HTERT RPE-1 (cell line): ENCODE measurements around the gene LYPD4.
"Not testable (repeated sequence)": the region's sequence is repeated elsewhere in the genome, so short reads cannot be mapped to it uniquely, and the experiment has no call there.

ENCODE experiments used
- in situ Hi-C: fragments of 300-500 bp; cut with MboI; formaldehyde crosslinking; loops from 4 replicates; pipeline ENCODE4 v1.14.3; 2020; ENCODE audit warnings: low sequenced_read_pairs

The LYPD4 gene

GRCh38 chr19:41802770-41803169, 41.7 kb downstream of the LYPD4 start:
- in situ Hi-C loops: no loop called here

- in situ Hi-C loops: no loop called here
Measured at GRCh38 chr19:41801792-41802211, 42.7 kb downstream of the LYPD4 start.

DNA sequence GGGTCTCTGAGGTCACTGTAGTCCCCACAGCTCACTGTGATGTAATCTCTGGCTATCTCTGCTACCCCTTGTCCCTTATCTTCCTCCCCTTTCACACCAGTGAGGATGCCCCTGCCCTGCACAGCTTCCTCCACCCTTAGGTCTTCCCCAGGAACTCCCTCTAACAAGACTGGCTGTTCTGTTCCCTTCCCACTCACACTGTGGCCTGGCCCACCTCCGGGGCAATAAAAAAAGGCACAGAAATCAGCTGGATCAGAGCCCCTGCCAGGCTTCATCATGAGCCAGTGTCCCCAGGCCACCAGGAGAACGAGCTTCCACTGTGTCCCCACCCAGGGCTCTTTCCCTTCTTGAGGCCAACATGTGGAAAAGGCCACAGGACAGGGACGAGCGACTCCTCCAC, 43.5 kb downstream of the LYPD4 start:
- in situ Hi-C loops: no loop called here

- in situ Hi-C loops: no loop called here
Measured at GRCh38 chr19:41799444-41800000, 45.0 kb downstream of the LYPD4 start.

DNA sequence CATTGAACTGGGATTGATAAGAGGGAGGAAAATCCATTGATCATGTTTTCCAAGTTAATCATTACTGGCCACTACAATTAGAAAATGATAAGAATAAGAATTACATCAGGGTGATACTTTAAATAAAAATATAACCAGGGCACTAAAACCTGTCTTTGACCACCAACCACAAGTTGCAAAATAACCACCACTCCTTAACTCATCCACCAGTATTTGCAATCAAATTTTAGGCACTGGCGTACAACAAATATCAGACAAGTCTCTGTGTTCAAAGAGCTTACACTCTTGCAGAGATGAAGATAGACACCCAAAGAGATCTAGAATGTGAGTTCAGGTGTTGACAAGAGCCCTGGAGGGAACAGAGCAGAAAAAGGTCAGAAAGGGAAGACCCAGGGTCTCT, 47.6 kb downstream of the LYPD4 start:
- in situ Hi-C loops: no loop called here

- in situ Hi-C loops: no loop called here
Measured at GRCh38 chr19:41796362-41796761, 48.1 kb downstream of the LYPD4 start, which contains the start of gene CEACAM3. Gene CEACAM3 (plus strand): TSS chr19:41796587. CDS start chr19:41796678, 91 bp downstream.

GRCh38 chr19:41795031-41795461, 49.4 kb downstream of the LYPD4 start:
- in situ Hi-C loops: no loop called here

- in situ Hi-C loops: no loop called here
Measured at GRCh38 chr19:41793414-41793727, 51.1 kb downstream of the LYPD4 start.

DNA sequence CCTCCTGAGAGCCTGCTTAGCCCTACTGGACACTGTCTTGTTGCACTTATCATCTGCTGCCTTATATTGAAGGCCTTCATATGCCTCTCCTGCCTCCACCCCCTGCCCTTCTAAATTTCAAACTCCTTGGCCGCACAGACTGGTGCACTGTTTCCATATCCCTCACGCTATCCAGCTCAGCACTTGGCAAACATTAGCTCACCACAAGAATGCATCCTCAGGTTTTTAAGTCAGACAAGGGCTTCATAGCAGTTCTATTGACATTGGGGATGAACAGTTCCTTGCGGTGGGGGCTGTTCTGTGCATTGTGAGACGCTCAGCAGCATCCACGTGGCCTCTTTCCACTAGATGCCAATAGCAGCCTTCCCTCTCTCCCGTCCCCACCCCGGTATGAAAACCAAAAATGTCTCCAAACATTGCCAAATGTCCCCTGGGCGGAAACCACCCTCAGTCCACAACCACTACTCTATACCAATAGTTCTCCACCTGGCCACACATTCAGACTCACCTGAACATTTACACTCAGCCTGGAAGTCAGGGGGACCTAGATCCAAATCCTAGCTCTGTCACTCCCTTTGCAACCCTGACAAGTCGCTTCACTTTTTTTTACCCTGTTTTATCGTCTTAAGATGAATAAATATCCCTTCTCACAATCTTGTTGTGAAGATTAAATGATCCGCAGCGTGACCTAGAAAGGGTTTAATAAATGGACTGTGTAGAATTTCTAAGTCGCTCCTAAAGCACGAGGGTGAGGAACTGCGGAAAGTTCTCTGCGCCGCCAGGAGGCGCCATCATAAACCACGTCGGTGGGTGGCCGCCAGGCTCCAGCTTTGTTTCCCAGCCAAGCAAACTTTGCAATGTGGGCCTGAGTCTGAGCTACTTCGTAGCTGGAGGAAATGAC, 51.7 kb downstream of the LYPD4 start:
- in situ Hi-C loops: no loop called here

DNA sequence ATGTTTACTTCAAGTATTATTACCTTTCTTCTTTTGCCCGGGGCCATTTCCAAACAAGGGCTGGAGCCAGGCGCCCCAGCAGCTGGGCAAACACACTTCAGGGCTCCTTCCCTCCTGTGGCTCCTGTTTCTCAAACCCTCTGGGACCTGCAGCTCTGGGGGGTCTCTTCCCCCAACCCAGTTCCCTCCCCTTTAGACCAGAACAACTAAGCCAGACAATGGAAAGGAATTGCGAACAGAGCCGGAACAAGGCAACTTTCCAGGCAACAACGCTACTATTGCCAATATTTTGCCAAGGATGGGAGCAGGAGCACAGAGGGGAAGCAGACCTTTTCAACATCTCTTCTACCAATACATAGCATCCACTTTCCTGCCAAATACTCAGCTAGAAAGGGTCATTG, 55.4 kb downstream of the LYPD4 start:
- in situ Hi-C loops: not testable (repeated sequence)

GRCh38 chr19:41788518-41788917, 56.0 kb downstream of the LYPD4 start:
- in situ Hi-C loops: not testable (repeated sequence)
